ENCODE measurements around the gene MTRR.
"Not testable (repeated sequence)": the region's sequence is repeated elsewhere in the genome, so short reads cannot be mapped to it uniquely, and the experiment has no call there.

The MTRR gene

DNA sequence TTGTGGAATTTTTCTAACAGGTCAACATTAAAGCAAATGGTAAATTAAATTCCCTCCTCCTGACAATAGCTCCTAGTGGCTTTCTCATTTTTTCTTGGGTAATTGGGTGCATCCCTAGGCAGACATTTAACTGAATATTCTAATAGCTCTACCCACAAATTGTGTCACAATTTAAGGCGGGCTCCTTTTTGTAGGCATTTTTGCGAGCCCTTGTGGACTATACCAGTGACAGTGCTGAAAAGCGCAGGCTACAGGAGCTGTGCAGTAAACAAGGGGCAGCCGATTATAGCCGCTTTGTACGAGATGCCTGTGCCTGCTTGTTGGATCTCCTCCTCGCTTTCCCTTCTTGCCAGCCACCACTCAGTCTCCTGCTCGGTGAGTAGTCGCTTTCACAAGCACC, 20.0 kb downstream of the MTRR start:
- no peaks in the 10 kb centered on the region for H3K9me3 Mint-ChIP-seq
- H3K27me3 Mint-ChIP-seq: no peaks in the 10 kb centered on the region
- no peak overlapping the region for H3K4me3 Mint-ChIP-seq

GRCh38 chr5:7894439-7894838, 25.5 kb downstream of the MTRR start:
- peak overlapping the region; percentile 37 for H3K27ac Mint-ChIP-seq
- no peaks in the 10 kb centered on the region for H3K9me3 Mint-ChIP-seq
- no peaks in the 10 kb centered on the region for H3K27me3 Mint-ChIP-seq
- peaks cover 7 to 13% of the 10 kb centered on the region in 2 donors for H3K4me1 Mint-ChIP-seq
- H3K36me3 Mint-ChIP-seq: peaks cover 32 to 71% of the 10 kb centered on the region in 2 donors
- no peak overlapping the region for H3K4me3 Mint-ChIP-seq
- no peak for DNase-seq
- ATAC-seq (replicated peaks): peak in 1 of 2 donors; percentile 16

More for the DNA sequence above, 20.0 kb downstream of the MTRR start:
- peaks cover 20 to 57% of the 10 kb centered on the region in 2 donors for H3K36me3 Mint-ChIP-seq
- no peak for ATAC-seq (replicated peaks)
- peaks cover 0 to 9% of the 10 kb centered on the region in 2 donors for H3K4me1 Mint-ChIP-seq
- peak overlapping the region; percentile 81 for H3K27ac Mint-ChIP-seq
- no peak for DNase-seq

GRCh38 chr5:7894860-7895259, 25.9 kb downstream of the MTRR start:
- H3K9me3 Mint-ChIP-seq: no peaks in the 10 kb centered on the region
- no peaks in the 10 kb centered on the region for H3K27me3 Mint-ChIP-seq
- no peak overlapping the region for H3K27ac Mint-ChIP-seq
- H3K4me3 Mint-ChIP-seq: no peak overlapping the region
- peaks cover 7 to 13% of the 10 kb centered on the region in 2 donors for H3K4me1 Mint-ChIP-seq
- peaks cover 34 to 69% of the 10 kb centered on the region in 2 donors for H3K36me3 Mint-ChIP-seq
- DNase-seq (no peak), ATAC-seq (replicated peaks) (peak; percentile 88 to 89)

DNA sequence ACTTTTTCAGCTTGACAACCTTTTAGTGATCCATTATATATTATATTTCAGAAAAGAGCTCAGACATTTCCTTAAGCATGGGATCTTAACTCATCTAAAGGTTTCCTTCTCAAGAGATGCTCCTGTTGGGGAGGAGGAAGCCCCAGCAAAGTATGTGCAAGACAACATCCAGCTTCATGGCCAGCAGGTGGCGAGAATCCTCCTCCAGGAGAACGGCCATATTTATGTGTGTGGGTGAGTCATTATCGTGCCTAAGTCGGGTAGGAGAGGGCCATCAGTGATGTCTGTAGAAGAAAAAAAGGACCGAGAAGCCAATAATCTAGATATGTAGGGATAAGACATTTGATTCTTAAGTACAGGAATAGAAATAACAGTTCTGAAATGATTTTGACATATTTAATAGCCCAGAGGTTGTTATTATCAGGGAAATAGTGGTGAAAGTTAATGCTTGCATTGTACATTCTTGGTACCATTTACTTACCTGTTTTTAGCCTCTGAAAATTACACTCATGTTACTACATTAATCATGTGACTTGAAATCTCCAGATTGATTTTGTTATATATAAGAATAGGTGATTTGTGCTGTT, 28.2 kb downstream of the MTRR start:
- H3K27me3 Mint-ChIP-seq: no peaks in the 10 kb centered on the region
- H3K36me3 Mint-ChIP-seq: peaks cover 38 to 67% of the 10 kb centered on the region in 2 donors
- H3K4me3 Mint-ChIP-seq: no peak overlapping the region
- no peak overlapping the region for H3K27ac Mint-ChIP-seq
- ATAC-seq (replicated peaks) (peak; percentile 62 to 71), DNase-seq (no peak)
- H3K9me3 Mint-ChIP-seq: peaks cover 0 to 1% of the 10 kb centered on the region in 2 donors
- peaks cover 9 to 19% of the 10 kb centered on the region in 2 donors for H3K4me1 Mint-ChIP-seq

- Mint-ChIP-seq H3K36me3 (peaks cover 59 to 72% of the 10 kb centered on the region in 2 donors), H3K4me3 (no peak overlapping the region), H3K27ac (peak overlapping the region; percentile 49), H3K27me3 (no peaks in the 10 kb centered on the region), H3K4me1 (peaks cover 16 to 28% of the 10 kb centered on the region in 2 donors), H3K9me3 (peaks cover 7 to 10% of the 10 kb centered on the region in 2 donors)
- DNase-seq (no peak), ATAC-seq (replicated peaks) (no peak)
These were observed 33.3 kb downstream of the MTRR start for GRCh38 chr5:7902201-7902600.

DNA sequence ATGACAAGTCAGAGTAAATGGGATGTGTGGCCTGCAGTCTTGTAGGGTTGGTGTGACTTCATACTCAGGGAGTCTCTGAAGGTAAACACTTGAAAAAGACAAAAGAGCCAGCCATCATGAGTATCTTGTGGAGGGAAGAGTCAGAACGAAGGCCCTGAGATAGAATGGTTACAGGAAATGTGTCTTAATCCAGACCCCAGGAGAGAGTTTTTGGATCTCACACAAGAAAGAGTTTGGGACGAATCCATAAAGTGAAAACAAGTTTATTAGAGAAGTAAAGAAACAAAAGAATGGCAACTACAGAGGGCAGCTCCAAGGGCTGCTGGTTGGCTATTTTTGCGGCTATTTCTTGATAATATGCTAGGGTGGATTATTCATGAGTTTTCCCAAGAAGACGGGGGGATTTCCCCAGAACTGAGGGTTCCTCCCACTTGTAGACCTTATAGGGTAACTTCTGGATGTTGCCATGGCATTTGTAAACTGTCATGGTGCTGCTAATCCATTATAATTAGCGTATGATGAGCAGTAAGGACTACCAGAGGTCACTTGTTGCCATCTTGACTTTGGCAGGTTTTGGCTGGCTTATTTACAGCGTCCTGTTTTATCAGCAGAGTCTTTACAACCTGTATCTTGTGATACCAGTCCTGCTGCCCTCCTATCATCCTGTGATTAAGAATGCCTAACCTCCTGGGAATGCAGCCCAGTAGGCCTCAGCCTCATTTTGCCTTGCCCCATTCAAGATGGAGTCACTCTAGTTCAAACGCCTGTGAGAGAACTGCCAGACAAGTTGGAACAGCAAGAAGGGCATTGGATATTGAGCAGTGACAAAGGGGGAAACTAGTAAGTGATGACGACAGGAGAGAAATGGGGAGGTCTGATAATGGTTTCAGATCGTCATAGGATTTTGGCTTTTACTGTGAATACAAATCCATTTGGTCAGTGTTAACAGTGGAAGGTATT, 34.0 kb downstream of the MTRR start:
- ATAC-seq (replicated peaks) (peak; percentile 85 to 88), DNase-seq (peak; percentile 34)
- Mint-ChIP-seq H3K36me3 (peaks cover 64 to 78% of the 10 kb centered on the region in 2 donors), H3K27me3 (no peaks in the 10 kb centered on the region), H3K9me3 (peaks cover 10 to 18% of the 10 kb centered on the region in 2 donors), H3K4me3 (peak overlapping the region in 1 of 2 donors; percentile 37), H3K4me1 (peaks cover 16 to 28% of the 10 kb centered on the region in 2 donors), H3K27ac (peak overlapping the region; percentile 49)

DNA sequence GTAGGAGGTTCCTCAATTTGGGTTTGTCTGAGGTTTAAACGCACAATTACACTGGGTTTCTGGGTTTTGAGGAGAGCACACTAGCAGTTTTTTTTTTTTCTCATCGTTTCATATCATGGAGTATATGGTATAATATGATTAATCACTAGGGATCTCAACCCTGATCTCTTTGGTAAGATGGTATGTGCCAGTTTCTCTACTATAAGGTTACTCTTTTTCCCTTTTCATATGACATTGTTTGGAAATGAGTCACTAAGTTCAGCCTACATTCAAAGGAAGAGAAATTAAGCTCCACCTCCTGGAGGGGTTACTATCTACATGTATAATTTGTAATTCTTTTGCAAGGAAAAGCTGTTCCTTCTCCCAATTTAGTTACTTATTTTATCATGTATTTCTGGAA, 35.2 kb downstream of the MTRR start:
- DNase-seq: no peak
- Mint-ChIP-seq H3K4me1 (peaks cover 16 to 28% of the 10 kb centered on the region in 2 donors), H3K36me3 (peaks cover 67 to 78% of the 10 kb centered on the region in 2 donors), H3K4me3 (no peak overlapping the region), H3K27me3 (no peaks in the 10 kb centered on the region), H3K27ac (peak overlapping the region; percentile 47), H3K9me3 (peaks cover 17 to 27% of the 10 kb centered on the region in 2 donors)
- ATAC-seq (replicated peaks): peak; percentile 73 to 75

- Mint-ChIP-seq H3K27ac (no peak overlapping the region), H3K4me1 (peaks cover 12 to 30% of the 10 kb centered on the region in 2 donors), H3K4me3 (no peak overlapping the region), H3K27me3 (no peaks in the 10 kb centered on the region), H3K36me3 (peaks cover 67 to 83% of the 10 kb centered on the region in 2 donors), H3K9me3 (peaks cover 24 to 34% of the 10 kb centered on the region in 2 donors)
- no peak for DNase-seq
- no peak for ATAC-seq (replicated peaks)
These were observed 38.7 kb downstream of the MTRR start for GRCh38 chr5:7907612-7908011.

- H3K9me3 Mint-ChIP-seq: peaks cover 29 to 39% of the 10 kb centered on the region in 2 donors
- peaks cover 68 to 84% of the 10 kb centered on the region in 2 donors for H3K36me3 Mint-ChIP-seq
- no peaks in the 10 kb centered on the region for H3K27me3 Mint-ChIP-seq
- H3K4me3 Mint-ChIP-seq: no peak overlapping the region
- DNase-seq (no peak), ATAC-seq (replicated peaks) (no peak)
- no peak overlapping the region for H3K27ac Mint-ChIP-seq
- peaks cover 8 to 23% of the 10 kb centered on the region in 2 donors for H3K4me1 Mint-ChIP-seq
These were observed 39.4 kb downstream of the MTRR start for GRCh38 chr5:7908317-7908716.

- DNase-seq (no peak), ATAC-seq (replicated peaks) (peak; percentile 82 to 86)
- Mint-ChIP-seq H3K9me3 (peaks cover 26 to 39% of the 10 kb centered on the region in 2 donors), H3K36me3 (peaks cover 49 to 58% of the 10 kb centered on the region in 2 donors), H3K27ac (peak overlapping the region; percentile 87), H3K4me3 (no peak overlapping the region), H3K4me1 (peaks cover 3 to 13% of the 10 kb centered on the region in 2 donors), H3K27me3 (peaks cover 0 to 3% of the 10 kb centered on the region in 2 donors)
These were observed 41.9 kb downstream of the MTRR start for GRCh38 chr5:7910738-7911428.

GRCh38 chr5:7911429-7911771, 42.5 kb downstream of the MTRR start:
- H3K9me3 Mint-ChIP-seq: peaks cover 26 to 39% of the 10 kb centered on the region in 2 donors
- peak overlapping the region; percentile 87 for H3K27ac Mint-ChIP-seq
- H3K36me3 Mint-ChIP-seq: peaks cover 46 to 56% of the 10 kb centered on the region in 2 donors
- ATAC-seq (replicated peaks): peak in 1 of 2 donors; percentile 29
- peaks cover 3 to 13% of the 10 kb centered on the region in 2 donors for H3K4me1 Mint-ChIP-seq
- H3K4me3 Mint-ChIP-seq, H3K27me3 Mint-ChIP-seq, DNase-seq: not testable (repeated sequence)

DNA sequence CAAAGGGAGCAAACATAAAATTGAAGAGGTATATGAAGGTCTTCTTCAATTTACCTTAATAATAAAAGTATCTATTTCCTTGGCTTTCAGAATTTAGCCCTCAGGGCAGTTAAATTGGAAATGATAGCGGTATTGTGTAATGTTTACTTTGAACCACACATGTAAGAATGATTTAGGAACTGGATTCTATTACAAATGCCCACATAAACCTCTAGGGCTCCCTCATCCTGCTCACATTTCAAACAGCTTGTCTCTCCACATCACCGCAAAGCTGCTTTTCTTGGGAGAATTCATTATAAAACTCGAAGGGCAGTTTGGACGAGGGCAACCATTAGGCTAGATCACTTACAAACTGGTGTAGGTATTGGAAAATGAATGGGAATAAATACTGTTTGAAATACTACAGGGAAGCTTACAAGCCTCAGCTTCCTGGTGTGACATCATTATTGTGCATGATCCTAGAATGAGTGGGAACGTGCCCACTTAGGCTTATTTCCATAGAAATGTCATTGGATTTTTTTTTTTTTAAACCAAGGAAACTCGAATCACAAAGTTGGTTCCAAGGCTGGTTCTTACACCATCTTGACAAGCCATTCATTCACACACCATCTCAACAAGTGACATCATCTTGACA, 47.3 kb downstream of the MTRR start:
- Mint-ChIP-seq H3K4me1 (peaks cover 0 to 5% of the 10 kb centered on the region in 2 donors), H3K4me3 (no peak overlapping the region), H3K9me3 (peaks cover 13 to 14% of the 10 kb centered on the region in 2 donors), H3K27me3 (peaks cover 0 to 3% of the 10 kb centered on the region in 2 donors), H3K36me3 (peaks cover 18 to 20% of the 10 kb centered on the region in 2 donors), H3K27ac (no peak overlapping the region)
- ATAC-seq (replicated peaks) (no peak), DNase-seq (no peak)

GRCh38 chr5:7917130-7918123, 48.5 kb downstream of the MTRR start:
- H3K4me1 Mint-ChIP-seq: no peaks in the 10 kb centered on the region
- H3K27me3 Mint-ChIP-seq: peaks cover 3 to 5% of the 10 kb centered on the region in 2 donors
- H3K36me3 Mint-ChIP-seq: peaks cover 8% of the 10 kb centered on the region in 2 donors
- DNase-seq (no peak), ATAC-seq (replicated peaks) (no peak)
- H3K4me3 Mint-ChIP-seq: no peak overlapping the region
- H3K9me3 Mint-ChIP-seq: peaks cover 9 to 11% of the 10 kb centered on the region in 2 donors
- no peak overlapping the region for H3K27ac Mint-ChIP-seq

Measured in stimulated activated naive B cell treated with anti-CD40 and anti-IgM and Interleukin-4, amounts not matched to agents 10 μg/mL and 1 μg/mL and 100 μg/mL, for 72 hours (primary cell).